Breast epithelium (tissue), 3 donors: ENCODE results near the gene ADCY1.

Source experiments
- POLR2A ChIP-seq: fragments of 450-650 bp; IDR thresholded peaks from one replicate; pipeline ENCODE4 v1.6.1; 2016; ENCODE audit warnings: antibody characterized with exemption, mild to moderate bottlenecking, moderate library complexity
- POLR2AphosphoS5 ChIP-seq, 3 donors: sonication (generic); formaldehyde crosslinking; IDR thresholded peaks; one replicate each; pipeline ENCODE4 v1.6.1; 2017; ENCODE audit warnings: antibody characterized with exemption in 3 of 3
- TF ChIP-seq, protein P1 (sequence below), 3 donors: fragments of 450-650 bp; IDR thresholded peaks; one replicate each; pipeline ENCODE4 v1.5.1; 2016 to 2017; ENCODE audit warnings: antibody characterized with exemption in 3 of 3, mild to moderate bottlenecking in 3 of 3, moderate library complexity in 3 of 3

DNA sequence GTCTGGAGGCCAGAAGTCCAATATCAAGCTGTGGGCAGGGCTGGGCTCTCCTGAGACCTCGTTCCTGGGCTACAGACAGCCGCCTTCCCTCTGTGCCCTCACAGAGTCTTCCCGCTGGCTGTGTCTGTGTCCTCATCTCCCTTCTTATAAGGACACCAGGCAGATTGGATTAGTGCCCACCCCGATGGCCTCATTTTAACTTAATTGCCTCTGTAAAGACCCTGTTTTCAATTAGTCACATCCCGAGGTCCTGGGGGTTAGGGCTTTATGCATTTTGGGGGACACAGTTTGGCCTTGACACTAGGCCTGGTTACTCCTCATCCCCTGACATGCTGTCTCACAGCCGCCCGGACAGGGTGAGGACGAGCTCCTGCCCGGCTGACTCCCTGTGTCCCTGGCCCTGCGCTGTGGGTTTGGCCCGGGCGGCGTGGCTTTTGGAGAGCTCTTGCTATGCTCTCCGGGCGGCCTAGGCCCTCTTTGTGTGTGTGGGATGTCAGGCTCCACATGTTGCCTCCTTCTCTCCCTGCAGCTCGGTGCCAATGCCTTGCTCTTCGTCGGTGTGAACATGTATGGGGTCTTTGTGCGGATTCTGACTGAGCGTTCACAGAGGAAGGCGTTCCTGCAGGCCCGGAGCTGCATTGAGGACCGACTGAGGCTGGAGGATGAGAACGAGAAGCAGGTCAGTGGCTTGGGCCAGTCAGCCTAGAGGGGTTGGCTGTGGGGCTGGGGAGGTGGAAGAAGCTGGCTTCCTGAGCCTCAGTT is 18.2 kb downstream of the ADCY1 start:
- TF ChIP-seq POLR2A = no peak
- TF ChIP-seq, protein P1, sequence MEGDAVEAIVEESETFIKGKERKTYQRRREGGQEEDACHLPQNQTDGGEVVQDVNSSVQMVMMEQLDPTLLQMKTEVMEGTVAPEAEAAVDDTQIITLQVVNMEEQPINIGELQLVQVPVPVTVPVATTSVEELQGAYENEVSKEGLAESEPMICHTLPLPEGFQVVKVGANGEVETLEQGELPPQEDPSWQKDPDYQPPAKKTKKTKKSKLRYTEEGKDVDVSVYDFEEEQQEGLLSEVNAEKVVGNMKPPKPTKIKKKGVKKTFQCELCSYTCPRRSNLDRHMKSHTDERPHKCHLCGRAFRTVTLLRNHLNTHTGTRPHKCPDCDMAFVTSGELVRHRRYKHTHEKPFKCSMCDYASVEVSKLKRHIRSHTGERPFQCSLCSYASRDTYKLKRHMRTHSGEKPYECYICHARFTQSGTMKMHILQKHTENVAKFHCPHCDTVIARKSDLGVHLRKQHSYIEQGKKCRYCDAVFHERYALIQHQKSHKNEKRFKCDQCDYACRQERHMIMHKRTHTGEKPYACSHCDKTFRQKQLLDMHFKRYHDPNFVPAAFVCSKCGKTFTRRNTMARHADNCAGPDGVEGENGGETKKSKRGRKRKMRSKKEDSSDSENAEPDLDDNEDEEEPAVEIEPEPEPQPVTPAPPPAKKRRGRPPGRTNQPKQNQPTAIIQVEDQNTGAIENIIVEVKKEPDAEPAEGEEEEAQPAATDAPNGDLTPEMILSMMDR (IDR thresholded peaks at IDR 0.05) = no peak
- TF ChIP-seq POLR2AphosphoS5 (IDR thresholded peaks at IDR 0.05) = no peak
